Testis (tissue), 2 donors: Measurements from ENCODE around the gene VASH1.

Experiments used
- POLR2A ChIP-seq: fragments of 450-650 bp; IDR thresholded peaks from one replicate; pipeline ENCODE4 v1.6.1; 2017; ENCODE audit warnings: antibody characterized with exemption, mild to moderate bottlenecking, moderate library complexity
- TF ChIP-seq, protein P1 (sequence below), 3 experiments: fragments of 450-650 bp in 2 of 3; fragments of 200-600 bp in 1 of 3; sonication (generic) in 1 of 3; IDR thresholded peaks; one replicate each; pipeline ENCODE4 v1.5.1; 2016 to 2019; ENCODE audit warnings: antibody characterized with exemption in 3 of 3, mild to moderate bottlenecking in 2 of 3, moderate library complexity in 1 of 3

DNA sequence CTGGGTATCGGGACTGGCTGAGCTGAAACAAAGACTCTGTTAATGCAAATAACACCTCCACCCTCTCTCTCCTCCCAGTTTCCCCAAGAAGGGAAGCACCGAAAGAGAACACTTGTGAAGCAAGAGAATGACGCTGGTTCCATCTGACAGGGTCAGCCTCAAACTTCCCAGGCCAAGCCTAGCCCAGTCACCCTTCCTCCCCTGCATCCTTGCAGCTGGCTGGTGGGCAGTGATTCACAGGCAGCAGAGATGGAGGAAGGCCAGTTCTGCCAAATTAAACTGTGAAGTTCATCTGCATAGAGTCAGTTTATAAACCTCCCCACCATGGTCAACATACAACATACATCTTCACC, 67.7 kb downstream of the VASH1 start:
- no peak for TF ChIP-seq POLR2A
- TF ChIP-seq, protein P1, sequence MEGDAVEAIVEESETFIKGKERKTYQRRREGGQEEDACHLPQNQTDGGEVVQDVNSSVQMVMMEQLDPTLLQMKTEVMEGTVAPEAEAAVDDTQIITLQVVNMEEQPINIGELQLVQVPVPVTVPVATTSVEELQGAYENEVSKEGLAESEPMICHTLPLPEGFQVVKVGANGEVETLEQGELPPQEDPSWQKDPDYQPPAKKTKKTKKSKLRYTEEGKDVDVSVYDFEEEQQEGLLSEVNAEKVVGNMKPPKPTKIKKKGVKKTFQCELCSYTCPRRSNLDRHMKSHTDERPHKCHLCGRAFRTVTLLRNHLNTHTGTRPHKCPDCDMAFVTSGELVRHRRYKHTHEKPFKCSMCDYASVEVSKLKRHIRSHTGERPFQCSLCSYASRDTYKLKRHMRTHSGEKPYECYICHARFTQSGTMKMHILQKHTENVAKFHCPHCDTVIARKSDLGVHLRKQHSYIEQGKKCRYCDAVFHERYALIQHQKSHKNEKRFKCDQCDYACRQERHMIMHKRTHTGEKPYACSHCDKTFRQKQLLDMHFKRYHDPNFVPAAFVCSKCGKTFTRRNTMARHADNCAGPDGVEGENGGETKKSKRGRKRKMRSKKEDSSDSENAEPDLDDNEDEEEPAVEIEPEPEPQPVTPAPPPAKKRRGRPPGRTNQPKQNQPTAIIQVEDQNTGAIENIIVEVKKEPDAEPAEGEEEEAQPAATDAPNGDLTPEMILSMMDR (IDR thresholded peaks at IDR 0.05): no peak
